SIG-M5 treated with dmso at 0.1 percent for 504 hours (cell line): ENCODE measurements around the gene EXD3.
"Not testable (repeated sequence)": the region's sequence is repeated elsewhere in the genome, so short reads cannot be mapped to it uniquely, and the experiment has no call there.

ENCODE experiments used
- DNase-seq: peaks from one replicate; lab custom pipeline; 2025; ENCODE audit not compliant: unreplicated experiment; lab: John Stamatoyannopoulos, UW

EXD3 gene

GRCh38 chr9:137411645-137412380 lies 11.1 kb downstream of the EXD3 start:
- DNase-seq: no peak

GRCh38 chr9:137411260-137411644 lies 11.7 kb downstream of the EXD3 start:
- no peak for DNase-seq

DNA sequence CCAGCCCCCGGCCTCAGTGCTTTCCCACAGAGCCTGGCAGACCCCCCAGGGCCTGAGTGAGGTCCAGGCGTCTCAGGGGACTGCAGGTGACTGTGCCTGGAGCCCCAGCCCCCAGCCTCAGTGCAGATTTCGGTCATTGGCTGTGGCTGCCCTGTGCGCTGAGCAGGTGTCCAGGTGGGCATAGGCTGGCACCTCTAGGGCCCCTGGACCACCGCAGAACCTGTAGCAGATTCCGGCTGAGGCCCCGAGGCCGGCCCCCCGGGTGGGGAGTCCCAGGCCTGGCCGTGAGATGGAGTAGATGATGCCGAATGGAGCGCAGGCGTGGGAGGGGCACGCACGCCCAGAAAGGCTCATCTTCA lies 12.1 kb downstream of the EXD3 start:
- no peak for DNase-seq

GRCh38 chr9:137410236-137410890 lies 12.6 kb downstream of the EXD3 start:
- not testable (repeated sequence) for DNase-seq

DNA sequence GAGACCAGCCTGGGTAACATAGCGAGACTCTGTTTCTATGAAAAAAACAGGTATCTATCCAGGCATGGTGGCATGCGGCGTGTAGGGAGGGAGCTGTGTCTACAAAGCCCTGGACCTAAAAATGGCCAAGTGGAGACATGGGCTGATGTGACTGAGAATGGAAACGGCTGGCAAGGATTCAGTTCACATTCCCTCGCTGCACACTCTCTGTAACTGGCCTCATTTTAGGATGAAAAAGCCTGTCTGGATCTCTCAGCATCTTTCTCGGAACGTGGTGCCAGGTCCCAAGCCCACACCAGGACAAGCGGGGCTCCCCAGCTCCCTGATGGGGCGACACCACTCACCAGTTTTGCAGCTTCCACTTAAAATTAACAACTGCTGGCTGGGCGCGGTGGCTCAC lies 13.4 kb downstream of the EXD3 start:
- DNase-seq: no peak

DNA sequence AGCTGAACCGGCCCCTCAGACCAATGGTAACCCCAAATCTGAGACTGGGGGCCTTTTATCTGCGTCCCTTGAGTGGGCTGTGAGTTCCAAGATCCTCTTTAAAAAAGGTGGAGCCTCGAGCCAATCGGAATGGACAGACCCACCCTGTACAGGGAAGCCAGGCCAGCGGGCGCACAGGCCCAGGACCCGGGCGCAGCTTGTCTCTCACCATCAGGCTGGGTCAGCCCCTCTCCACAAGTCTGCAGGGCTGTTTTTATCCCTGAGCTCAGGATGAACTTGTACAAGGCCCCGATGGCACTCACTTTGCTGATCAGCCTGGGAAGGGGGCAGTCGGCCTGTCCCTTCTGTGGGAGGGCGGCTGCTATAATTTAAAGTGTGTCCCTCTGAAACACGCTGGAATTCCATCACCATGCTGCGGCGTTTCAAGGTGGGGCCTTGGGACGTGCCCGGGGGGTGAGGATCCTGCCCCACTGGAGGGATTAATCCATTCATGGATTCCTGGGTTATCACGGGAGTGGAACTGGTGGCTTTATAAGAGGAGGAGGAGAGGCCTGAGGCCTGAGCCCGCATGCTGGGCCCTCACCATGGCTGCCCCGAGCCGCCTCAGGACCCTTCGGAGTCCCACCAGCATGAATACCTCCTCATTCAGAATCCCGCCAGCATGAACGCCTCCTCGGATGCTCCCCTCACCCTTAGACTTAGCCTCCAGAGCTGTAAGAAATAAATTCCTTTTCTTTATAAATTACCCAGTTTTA lies 14.1 kb downstream of the EXD3 start:
- no peak for DNase-seq

GRCh38 chr9:137407590-137408300 lies 15.2 kb downstream of the EXD3 start:
- no peak for DNase-seq

DNA sequence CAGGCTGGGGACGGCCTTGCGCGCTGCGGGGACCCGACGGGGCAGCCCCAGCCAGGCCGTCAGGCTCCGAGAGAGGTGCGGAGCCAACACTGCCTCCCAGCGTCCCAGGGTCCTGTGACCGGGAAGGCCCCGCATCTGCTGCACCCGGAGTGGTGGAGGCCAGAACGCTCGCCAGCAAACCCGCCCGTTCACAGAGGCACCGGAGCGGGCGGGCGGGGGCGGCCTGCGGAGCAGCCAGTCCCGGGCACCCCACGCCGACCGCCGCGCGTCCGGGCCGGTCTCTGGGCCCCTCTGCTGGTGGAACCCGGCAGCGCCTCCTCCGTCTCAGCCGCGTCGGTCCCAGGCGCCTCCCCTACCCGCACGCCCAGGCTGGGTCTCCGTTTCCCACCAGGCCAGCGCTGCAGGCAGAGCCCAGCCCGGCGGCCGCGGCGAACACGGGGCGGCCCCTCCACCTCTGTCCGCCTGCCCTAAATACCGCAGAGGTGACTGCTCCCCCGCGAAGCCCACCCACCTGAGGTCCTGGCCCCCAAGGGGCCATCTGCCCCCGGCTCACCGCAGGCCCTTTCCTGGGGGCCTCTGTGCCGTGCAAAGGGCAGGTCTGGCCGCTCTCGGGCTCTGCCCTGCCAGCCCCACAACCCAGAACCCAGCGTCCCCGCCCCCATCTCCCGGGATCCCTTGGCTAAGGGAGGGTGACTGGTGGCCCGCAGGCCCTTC lies 15.9 kb downstream of the EXD3 start:
- no peak for DNase-seq

- no peak for DNase-seq
These were observed 16.7 kb downstream of the EXD3 start for GRCh38 chr9:137406085-137406760.

GRCh38 chr9:137405677-137406081 lies 17.3 kb downstream of the EXD3 start:
- no peak for DNase-seq

- DNase-seq: no peak
These were observed 17.9 kb downstream of the EXD3 start for GRCh38 chr9:137404961-137405567.

DNA sequence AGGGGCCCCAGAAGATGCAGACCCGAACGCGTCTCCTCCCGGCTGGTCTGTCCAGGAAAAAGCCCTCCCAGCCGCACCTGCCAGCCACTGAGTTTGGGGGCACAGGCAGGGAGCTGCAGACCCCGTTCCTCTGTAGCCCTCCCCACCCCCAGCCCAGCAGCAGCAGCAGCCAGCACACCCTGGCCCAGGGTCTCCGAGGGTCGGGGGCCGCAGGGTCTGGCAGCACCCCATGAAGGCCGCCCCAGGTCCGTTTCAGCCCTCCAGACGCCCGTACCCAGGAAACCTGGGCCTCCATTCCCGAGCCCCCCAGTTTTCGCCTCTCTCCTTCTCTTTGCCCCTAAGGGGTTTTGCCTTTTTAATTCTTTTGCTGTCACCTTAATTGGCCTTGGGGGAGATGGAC lies 19.7 kb downstream of the EXD3 start:
- no peak for DNase-seq

- peak; percentile 18 for DNase-seq
These were observed 20.2 kb downstream of the EXD3 start for GRCh38 chr9:137402746-137403145.

DNA sequence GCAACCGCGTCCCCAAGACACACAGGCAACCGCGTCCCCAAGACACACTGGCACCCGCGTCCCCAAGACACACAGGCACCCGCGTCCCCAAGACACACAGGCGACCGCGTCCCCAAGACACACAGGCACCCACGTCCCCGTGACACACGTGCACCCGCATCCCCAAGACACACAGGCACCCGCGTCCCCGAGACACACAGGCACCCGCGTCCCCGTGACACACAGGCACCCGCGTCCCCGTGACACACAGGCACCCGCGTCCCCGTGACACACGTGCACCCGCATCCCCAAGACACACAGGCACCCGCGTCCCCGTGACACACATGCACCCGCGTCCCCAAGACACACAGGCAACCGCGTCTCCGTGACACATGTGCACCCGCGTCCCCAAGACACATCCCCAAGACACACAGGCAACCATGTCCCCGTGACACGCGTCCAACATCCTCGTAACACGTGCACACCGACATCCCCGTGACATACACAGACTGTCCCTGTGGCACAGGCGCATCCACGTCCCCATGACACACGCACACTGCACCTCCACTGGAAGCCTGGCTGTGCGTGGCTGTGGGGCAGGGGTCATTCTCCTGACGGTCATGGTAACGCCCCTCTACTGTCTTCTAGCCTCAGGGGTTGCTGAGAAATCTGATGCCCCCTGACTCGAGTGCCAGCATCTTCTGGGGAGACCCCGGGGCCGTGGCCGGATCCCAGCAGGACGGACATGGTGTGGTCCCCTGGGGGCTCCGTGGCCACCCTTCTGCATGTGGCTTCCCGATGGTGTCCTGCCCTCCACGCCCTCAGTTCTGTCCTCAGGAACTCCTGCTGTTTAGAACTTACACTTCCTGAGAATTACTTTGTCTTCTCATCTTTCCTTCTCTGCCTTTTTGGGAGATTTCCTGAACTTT lies 24.1 kb downstream of the EXD3 start:
- no peak for DNase-seq

- no peak for DNase-seq
These were observed 25.1 kb downstream of the EXD3 start for GRCh38 chr9:137397675-137398423.

DNA sequence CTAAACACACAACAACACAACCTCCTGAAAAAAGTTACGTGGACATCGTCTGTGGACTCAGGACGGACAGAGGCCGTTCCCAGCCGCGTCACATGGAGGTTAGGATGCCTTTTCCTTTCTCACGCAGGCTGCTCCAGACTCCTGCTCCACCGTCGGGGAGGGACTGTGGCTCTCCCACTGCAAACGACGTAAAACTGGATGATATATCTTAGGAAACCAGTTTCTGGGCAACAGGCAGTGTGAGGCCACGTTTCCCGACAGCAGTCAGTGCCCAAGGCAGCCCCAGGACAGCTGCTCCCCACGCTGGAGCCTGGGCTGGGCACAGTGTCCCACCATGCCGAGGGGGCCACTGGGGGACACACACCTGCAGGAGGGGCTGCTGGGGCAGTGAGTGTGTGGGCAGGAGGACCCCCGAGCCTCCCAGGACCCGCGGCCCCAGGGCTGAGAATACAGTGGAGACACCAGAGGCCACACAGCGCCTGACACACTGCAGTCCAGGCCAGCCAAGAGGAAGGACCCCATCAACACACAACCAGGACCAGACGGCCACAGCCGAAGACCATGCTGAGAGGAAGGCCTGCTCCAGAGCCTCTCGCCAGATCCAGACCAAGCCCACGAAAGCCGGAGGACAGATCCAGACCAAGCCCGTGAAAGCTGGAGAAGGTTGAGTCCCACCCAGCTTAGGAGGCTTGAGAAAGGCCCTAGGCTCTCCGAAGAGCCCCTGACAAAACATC lies 26.2 kb downstream of the EXD3 start:
- no peak for DNase-seq

- DNase-seq: no peak
These were observed 26.7 kb downstream of the EXD3 start for GRCh38 chr9:137396227-137396626.

GRCh38 chr9:137395666-137396010 lies 27.3 kb downstream of the EXD3 start:
- DNase-seq: no peak
